Panc1 (cell line): ENCODE data around the gene DDX17. TPM values are rescaled to one million over a fixed set of nuclear protein-coding genes. Genes with fewer than 3 reads are reported as not detected.
A peak's percentile ranks its signal among the peaks of the same experiment; 100 is the strongest.

Source experiments
- ATAC-seq: fragments of 200-7000 bp; cut with Tn5 transposase; 2 replicates; pipeline ENCODE4 v1.9.1; 2020; ENCODE audit warnings: mild to moderate bottlenecking, moderate library complexity
- BruUV-seq: library from RNA; stranded (reverse); fragments of 400-500 nt; replicated peaks from 2 replicates; lab custom pipeline; 2021; lab: Mats Ljungman, UMichigan
- CTCF ChIA-PET: fragments of 300-600 bp; sonication (Branson Sonifier 250); formaldehyde crosslinking; loops from one replicate; lab custom pipeline; 2022; ENCODE audit warnings: antibody characterized with exemption; lab: Charles Lee
- POLR2A ChIA-PET: fragments of 300-600 bp; sonication (Branson Sonifier 250); formaldehyde crosslinking; loops from one replicate; lab custom pipeline; 2022; ENCODE audit warnings: antibody characterized with exemption; lab: Charles Lee
- DNase-seq: peaks from one replicate; pipeline ENCODE4 v3.0.0-alpha.2; 2010; ENCODE audit warnings: low read depth, low spot score
- H3K27ac ChIP-seq: 2 replicates; pipeline ENCODE4 v1.5.1; 2011; ENCODE audit warnings: mild to moderate bottlenecking, low read length, inconsistent platforms
- H3K27me3 ChIP-seq: fragments of 200-500 bp; sonication (Bioruptor generic); 2 replicates; pipeline ENCODE4 v1.6.0; 2014; ENCODE audit warnings: low read length, inconsistent platforms; ENCODE audit not compliant: control insufficient read depth, insufficient read depth
- H3K36me3 ChIP-seq: fragments of 200-500 bp; sonication (Bioruptor generic); 2 replicates; pipeline ENCODE4 v1.5.1; 2014; ENCODE audit warnings: inconsistent platforms, mild to moderate bottlenecking, low read length, moderate library complexity; ENCODE audit not compliant: control insufficient read depth, insufficient read depth
- H3K4me1 ChIP-seq: 2 replicates; pipeline ENCODE4 v1.5.1; 2011; ENCODE audit warnings: inconsistent platforms, mild to moderate bottlenecking, low read length, moderate library complexity; ENCODE audit not compliant: control insufficient read depth, insufficient read depth
- H3K4me3 ChIP-seq, 2 experiments: 2 replicates each; pipeline ENCODE4 v1.5.1; 2011 to 2012; ENCODE audit warnings: low read depth in 2 of 2, low read length in 2 of 2, mild to moderate bottlenecking in 2 of 2, inconsistent platforms in 1 of 2, moderate library complexity in 1 of 2
- H3K9me3 ChIP-seq: fragments of 200-500 bp; sonication (Bioruptor generic); 2 replicates; pipeline ENCODE4 v1.5.1; 2014; ENCODE audit warnings: low read depth, mild to moderate bottlenecking, inconsistent platforms, low read length, moderate library complexity; ENCODE audit not compliant: control insufficient read depth, insufficient read depth
- CTCF ChIP-seq: fragments of 450-650 bp; IDR thresholded peaks from 2 replicates; pipeline ENCODE4 v1.5.1; 2017; ENCODE audit warnings: mild to moderate bottlenecking
- POLR2AphosphoS5 ChIP-seq: IDR thresholded peaks from 2 replicates; pipeline ENCODE4 v1.6.1; 2012; ENCODE audit warnings: mild to moderate bottlenecking, low read depth, low read length, moderate library complexity
- REST ChIP-seq, 2 experiments: IDR thresholded peaks; 2 replicates each; pipeline ENCODE4 v1.6.1; 2011 to 2012; ENCODE audit warnings: low read depth in 2 of 2, control low read depth in 1 of 2, low read length in 1 of 2, mild to moderate bottlenecking in 1 of 2, moderate library complexity in 1 of 2; ENCODE audit not compliant: insufficient read depth in 1 of 2
- SIN3A ChIP-seq: IDR thresholded peaks from 2 replicates; pipeline ENCODE4 v1.6.1; 2012; ENCODE audit warnings: low read depth, mild to moderate bottlenecking, low read length, moderate library complexity, borderline replicate concordance; ENCODE audit not compliant: insufficient read depth
- TCF7L2 ChIP-seq: IDR thresholded peaks from 2 replicates; pipeline ENCODE4 v1.6.1; 2011; ENCODE audit warnings: mild to moderate bottlenecking, low read depth, low read length, inconsistent platforms
- in situ Hi-C: cut with HindIII; loops from 2 replicates; pipeline ENCODE4 v1.10.0; 2016; ENCODE audit warnings: low sequenced_read_pairs, low pct_unique_long_range_greater_than_20kb
- intact Hi-C: fragments of 100-400 bp; cut with micrococcal nuclease; formaldehyde crosslinking; loops from one replicate; pipeline ENCODE4 v1.10.0; 2022; ENCODE audit not compliant: unreplicated experiment
- total RNA-seq: library from RNA; stranded (reverse); gene quantifications from one replicate; pipeline ENCODE4 v1.2.1, GENCODE V29; 2021; ENCODE audit not compliant: unreplicated experiment

Gene DDX17
- total RNA-seq, 1 experiment from 2014 or later = 277 TPM

GRCh38 chr22:38481162-38481870 lies 24.8 kb downstream of the DDX17 start:
- DNase-seq = no peak
- no TSS peak for BruUV-seq
- no peaks in the 10 kb centered on the region for H3K9me3 ChIP-seq
- POLR2A ChIA-PET = interaction anchor here (0.6 to 1.2 kb wide), 2 partner anchors 16 to 19 kb away, joined by 3 to 5 read pairs; no protein-coding TSS in a partner anchor
- H3K27me3 ChIP-seq = no peaks in the 10 kb centered on the region
- H3K4me1 ChIP-seq = peaks cover 3% of the 10 kb centered on the region
- in situ Hi-C loops = no loop called here
- no peak for ATAC-seq
- H3K27ac ChIP-seq = no peak overlapping the region
- no peak overlapping the region for H3K4me3 ChIP-seq
- peaks cover 34% of the 10 kb centered on the region for H3K36me3 ChIP-seq
- TF ChIP-seq POLR2AphosphoS5 (no peak), SIN3A (no peak), REST (IDR thresholded peaks at IDR 0.05; ENCODE audit: insufficient read depth in 1 of 2, low read depth in 2 of 2, low read length in 1 of 2) (no peak), CTCF (no peak), TCF7L2 (no peak)
- intact Hi-C loops = no loop called here
- CTCF ChIA-PET = no interaction called here

DNA sequence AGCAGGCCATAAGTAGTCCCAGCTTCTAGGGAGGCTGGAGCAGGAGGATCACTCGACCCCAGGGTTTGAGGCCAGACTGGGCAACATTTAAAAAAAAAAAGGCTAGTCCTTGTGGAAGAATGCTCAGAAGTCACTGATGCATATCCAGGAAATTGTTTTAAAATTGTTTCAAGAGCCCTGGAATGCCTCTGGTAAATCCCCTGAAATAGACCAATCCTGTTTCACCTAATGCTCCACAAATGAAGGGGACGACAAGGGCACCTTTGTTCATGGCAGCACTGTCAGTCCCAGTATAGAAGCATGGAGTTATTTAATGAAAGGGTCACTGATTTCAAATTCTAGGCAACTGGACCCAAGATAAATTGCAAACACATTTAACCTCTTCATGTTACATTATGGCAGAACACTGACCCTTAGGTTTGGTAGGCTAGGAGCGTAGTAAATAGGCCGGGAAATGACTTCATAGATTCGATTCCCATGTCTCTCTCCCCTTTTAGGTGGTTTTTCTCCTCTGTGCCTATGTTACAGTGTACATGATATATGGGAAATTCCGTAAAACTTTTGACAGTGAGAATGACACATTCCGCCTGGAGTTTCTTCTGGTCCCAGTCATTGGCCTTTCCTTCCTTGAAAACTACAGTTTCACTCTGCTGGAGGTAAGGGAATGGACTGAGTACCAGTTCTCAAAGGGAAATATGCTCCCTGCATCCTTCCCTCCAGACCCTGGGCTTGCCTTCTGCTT lies 26.8 kb downstream of the DDX17 start:
- H3K9me3 ChIP-seq = no peaks in the 10 kb centered on the region
- in situ Hi-C loops (no loop called here), intact Hi-C loops (no loop called here)
- BruUV-seq = no TSS peak
- peaks cover 3% of the 10 kb centered on the region for H3K4me1 ChIP-seq
- POLR2A ChIA-PET = interaction anchor here (0.5 kb wide), 1 partner anchor 142 kb away, joined by 5 read pairs; no protein-coding TSS in a partner anchor
- TF ChIP-seq REST (IDR thresholded peaks at IDR 0.05; ENCODE audit: insufficient read depth in 1 of 2, low read depth in 2 of 2, low read length in 1 of 2) (no peak), TCF7L2 (no peak), CTCF (no peak), POLR2AphosphoS5 (no peak), SIN3A (no peak)
- peaks cover 15% of the 10 kb centered on the region for H3K36me3 ChIP-seq
- H3K27me3 ChIP-seq = no peaks in the 10 kb centered on the region
- no peak overlapping the region for H3K27ac ChIP-seq
- CTCF ChIA-PET = no interaction called here
- DNase-seq = no peak
- ATAC-seq = peak; percentile 39
- no peak overlapping the region for H3K4me3 ChIP-seq
